Stimulated activated CD4-positive, alpha-beta T cell treated with anti-CD3 and anti-CD28 coated beads, Interleukin-4, amount 100 ng/mL, for 4 hours (primary cell): ENCODE data around the gene ST3GAL2.
"Not testable (repeated sequence)": the region's sequence is repeated elsewhere in the genome, so short reads cannot be mapped to it uniquely, and the experiment has no call there.

ENCODE experiments used
- DNase-seq, 2 experiments: peaks; one replicate each; pipeline ENCODE4 v3.0.0-alpha.2; 2020

ST3GAL2 gene

GRCh38 chr16:70467113-70467512 is 28.2 kb upstream of the ST3GAL2 start:
- DNase-seq = no peak

- no peak for DNase-seq
Observed at GRCh38 chr16:70466805-70467076, 27.8 kb upstream of the ST3GAL2 start.

- DNase-seq = no peak
Observed at GRCh38 chr16:70465999-70466804, 27.3 kb upstream of the ST3GAL2 start.

GRCh38 chr16:70463235-70463634 is 24.3 kb upstream of the ST3GAL2 start:
- DNase-seq = no peak

GRCh38 chr16:70460737-70461261 is 21.9 kb upstream of the ST3GAL2 start:
- DNase-seq = no peak

- no peak for DNase-seq
Observed at GRCh38 chr16:70457446-70458166, 18.7 kb upstream of the ST3GAL2 start.

GRCh38 chr16:70455910-70456309 is 17.0 kb upstream of the ST3GAL2 start:
- DNase-seq = no peak

- DNase-seq = peak; percentile 56 to 65
Observed at GRCh38 chr16:70454222-70455034, 15.5 kb upstream of the ST3GAL2 start, which contains the start of gene FCSK. Gene FCSK (plus strand): TSS chr16:70454595. CDS start chr16:70463191, 8,596 bp downstream.

GRCh38 chr16:70453892-70454221 is 15.0 kb upstream of the ST3GAL2 start:
- no peak for DNase-seq

GRCh38 chr16:70453117-70453891 is 14.4 kb upstream of the ST3GAL2 start:
- DNase-seq = no peak

GRCh38 chr16:70451004-70451340 is 12.1 kb upstream of the ST3GAL2 start:
- not testable (repeated sequence) for DNase-seq

GRCh38 chr16:70450142-70451003 is 11.5 kb upstream of the ST3GAL2 start:
- DNase-seq = not testable (repeated sequence)

GRCh38 chr16:70448075-70448474 is 9.2 kb upstream of the ST3GAL2 start:
- no peak for DNase-seq

GRCh38 chr16:70444249-70445063 is 5.6 kb upstream of the ST3GAL2 start:
- no peak for DNase-seq

GRCh38 chr16:70442344-70442743 is 3.4 kb upstream of the ST3GAL2 start:
- DNase-seq = no peak

- DNase-seq = no peak
Observed at GRCh38 chr16:70441406-70441990, 2.6 kb upstream of the ST3GAL2 start.

- DNase-seq = no peak
Observed at GRCh38 chr16:70440009-70440692, 1.3 kb upstream of the ST3GAL2 start.

GRCh38 chr16:70438585-70438968 is 323 bp downstream of the ST3GAL2 start:
- no peak for DNase-seq
